Amniotic stem cell (primary cell): ENCODE data around the gene OR2V1.
"Not testable (repeated sequence)": the region's sequence is repeated elsewhere in the genome, so short reads cannot be mapped to it uniquely, and the experiment has no call there.

ENCODE experiments used
- DNase-seq: peaks from one replicate; lab custom pipeline; 2025; lab: John Stamatoyannopoulos, UW

Gene OR2V1

DNA sequence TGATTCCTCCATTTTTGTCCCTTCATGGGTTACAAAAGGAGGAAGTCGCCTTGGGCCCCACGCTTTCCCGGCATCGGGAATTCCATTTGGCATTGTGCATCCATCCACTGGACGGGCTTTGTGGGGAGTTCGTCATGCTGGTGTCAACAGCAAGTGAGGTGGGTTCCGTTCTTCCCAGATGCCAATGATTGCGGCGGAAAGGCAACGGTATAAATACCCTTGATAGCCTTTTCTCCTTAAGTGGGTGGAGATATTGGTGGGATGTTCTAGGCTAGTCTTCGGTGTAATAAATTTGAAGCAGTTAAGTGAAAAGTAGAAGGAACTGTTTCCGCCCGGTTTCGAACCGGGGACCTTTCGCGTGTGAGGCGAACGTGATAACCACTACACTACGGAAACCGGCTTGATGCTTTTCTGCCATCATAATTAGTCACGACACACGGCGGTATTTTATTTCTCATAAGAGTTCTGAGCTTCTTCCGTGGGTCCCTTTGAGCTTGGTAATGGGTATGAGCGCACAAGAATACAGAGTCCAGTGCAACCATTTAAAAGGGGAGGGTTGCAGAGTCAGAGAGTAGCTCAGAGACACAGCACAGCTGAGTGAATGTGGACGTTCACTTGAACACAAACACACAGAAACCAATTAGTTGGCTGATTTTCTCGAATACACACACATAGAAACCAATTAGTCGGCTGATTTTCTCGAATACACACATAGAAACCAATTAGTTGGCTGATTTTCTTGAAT lies 28.9 kb downstream of the OR2V1 start:
- not testable (repeated sequence) for DNase-seq

- DNase-seq: not testable (repeated sequence)
These were observed 29.8 kb downstream of the OR2V1 start for GRCh38 chr5:181101030-181101641.

GRCh38 chr5:181100121-181100875 lies 30.7 kb downstream of the OR2V1 start:
- DNase-seq: no peak

DNA sequence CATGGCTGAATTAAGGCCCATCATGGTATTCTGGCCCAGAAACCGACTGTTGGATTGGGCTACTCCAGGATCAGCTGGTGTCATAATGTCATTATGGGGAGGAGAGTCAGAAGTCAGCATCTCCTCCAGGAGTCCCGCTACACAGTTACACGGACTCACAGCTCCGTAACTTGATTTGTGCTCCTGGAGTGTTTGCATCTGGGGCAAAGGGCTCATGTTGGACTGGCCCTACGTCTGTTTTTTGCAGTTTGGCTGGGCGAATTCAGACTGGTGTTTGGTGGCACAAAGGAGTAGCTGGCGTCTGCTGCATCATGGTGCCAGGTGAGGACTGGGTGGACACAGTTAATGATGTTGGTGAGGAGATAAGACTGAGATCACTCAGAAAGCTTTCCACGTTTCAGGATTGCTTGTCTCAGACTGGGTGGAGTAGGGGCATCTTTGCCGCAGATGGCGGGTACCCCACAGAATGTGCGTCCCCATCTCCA lies 31.3 kb downstream of the OR2V1 start:
- no peak for DNase-seq

DNA sequence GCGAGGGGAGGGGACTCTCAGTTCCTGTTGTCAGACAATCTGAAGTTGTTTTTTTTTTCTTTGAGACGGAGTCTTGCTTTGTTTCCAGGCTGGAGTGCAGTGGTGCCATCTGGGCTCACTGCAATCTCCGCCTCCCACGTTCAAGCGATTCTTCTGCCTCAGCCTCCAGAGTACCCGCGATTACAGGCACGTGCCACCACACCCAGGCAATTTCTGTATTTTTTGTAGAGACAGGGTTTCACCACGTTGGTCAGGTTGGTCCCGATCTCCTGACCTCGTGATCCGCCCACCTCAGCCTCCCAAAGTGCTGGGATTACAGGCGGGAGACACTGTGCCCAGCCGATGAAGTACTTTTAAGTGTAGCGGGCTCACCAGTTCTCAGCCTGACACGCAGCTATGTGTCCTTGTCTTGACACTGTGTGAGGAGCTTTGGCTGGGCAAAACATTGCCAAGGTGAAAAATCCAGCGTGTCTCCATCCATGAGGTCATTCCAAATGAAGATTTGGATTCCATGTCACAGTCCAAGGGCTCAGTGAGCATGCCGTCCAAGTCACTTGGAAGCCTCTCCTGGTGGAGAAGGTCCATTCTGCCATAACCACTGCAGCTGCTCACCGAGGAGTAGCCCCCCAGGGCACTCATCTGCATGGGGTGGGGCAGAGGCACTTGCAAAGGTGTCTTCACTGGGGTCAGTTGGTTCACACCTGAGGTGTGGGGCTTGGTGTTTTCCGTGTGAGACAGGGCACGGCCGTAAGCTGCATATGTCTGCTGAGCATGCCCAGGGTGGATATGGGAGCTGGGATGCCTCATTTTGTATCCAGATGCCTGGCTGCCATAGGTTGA lies 32.0 kb downstream of the OR2V1 start:
- no peak for DNase-seq

DNA sequence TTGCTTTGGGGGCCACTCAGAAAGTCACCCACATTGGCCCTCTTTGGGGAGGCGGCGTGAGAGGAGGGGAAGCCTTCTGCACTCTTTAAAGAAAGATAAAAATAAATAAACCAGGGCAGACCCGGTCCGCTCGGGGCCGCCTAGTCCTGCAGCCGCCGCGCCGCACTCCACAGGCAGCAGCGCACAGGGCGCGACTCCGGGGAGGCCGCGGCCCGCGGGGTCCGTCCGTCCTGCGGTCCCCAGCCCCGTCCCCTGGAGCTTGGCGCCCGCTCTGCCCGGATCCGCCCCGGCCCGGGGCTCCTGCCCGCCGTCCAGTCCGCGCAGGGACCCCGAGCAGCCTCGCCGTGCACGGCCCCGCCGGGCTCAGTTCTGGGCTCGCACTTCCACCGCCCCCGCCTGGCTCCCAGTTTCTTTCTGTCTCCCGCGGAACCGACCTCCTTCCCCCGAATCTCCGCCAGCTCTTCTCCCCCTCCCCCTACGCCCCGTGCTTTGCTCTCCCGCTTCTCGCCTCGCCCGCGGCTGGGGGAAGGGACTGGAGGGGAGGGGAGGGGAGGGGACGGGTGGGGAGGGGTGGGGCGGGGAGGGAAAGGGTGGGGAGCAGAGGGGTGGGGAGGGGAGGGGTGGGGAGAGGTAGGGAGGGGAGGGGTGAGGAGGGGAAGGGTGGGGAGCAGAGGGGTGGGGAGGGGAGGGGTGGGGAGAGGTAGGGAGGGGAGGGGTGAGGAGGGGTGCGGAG lies 33.0 kb downstream of the OR2V1 start:
- not testable (repeated sequence) for DNase-seq

DNA sequence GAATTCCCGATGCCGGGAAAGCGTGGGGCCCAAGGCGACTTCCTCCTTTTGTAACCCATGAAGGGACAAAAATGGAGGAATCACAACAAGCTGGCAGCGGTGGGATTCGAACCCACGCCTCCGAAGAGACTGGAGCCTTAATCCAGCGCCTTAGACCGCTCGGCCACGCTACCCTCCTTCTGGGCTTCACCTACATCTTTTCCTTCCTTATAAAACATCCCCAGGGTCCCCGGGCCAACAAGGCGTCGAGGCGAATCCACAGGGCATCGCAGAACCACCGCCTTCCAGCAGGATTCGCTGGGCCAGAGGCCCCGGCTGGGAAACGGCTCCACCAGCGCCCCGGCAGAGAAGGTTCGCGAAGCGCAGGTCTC lies 33.6 kb downstream of the OR2V1 start:
- not testable (repeated sequence) for DNase-seq

DNA sequence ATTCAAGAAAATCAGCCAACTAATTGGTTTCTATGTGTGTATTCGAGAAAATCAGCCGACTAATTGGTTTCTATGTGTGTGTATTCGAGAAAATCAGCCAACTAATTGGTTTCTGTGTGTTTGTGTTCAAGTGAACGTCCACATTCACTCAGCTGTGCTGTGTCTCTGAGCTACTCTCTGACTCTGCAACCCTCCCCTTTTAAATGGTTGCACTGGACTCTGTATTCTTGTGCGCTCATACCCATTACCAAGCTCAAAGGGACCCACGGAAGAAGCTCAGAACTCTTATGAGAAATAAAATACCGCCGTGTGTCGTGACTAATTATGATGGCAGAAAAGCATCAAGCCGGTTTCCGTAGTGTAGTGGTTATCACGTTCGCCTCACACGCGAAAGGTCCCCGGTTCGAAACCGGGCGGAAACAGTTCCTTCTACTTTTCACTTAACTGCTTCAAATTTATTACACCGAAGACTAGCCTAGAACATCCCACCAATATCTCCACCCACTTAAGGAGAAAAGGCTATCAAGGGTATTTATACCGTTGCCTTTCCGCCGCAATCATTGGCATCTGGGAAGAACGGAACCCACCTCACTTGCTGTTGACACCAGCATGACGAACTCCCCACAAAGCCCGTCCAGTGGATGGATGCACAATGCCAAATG lies 34.1 kb downstream of the OR2V1 start:
- not testable (repeated sequence) for DNase-seq

DNA sequence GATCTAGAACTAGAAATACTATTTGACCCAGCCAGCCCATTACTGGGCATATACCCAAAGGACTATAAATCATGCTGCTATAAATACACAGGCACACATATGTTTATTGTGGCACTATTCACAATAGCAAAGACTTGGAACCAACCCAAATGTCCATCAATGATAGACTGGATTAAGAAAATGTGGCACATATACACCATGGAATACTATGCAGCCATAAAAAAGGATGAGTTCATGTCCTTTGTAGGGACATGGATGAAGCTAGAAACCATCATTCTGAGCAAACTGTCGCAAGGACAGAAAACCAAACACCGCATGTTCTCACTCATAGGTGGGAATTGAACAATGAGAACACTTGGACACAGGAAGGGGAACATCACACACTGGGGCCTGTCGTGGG lies 35.8 kb downstream of the OR2V1 start:
- not testable (repeated sequence) for DNase-seq

- DNase-seq: no peak
These were observed 38.5 kb downstream of the OR2V1 start for GRCh38 chr5:181092428-181092827.

DNA sequence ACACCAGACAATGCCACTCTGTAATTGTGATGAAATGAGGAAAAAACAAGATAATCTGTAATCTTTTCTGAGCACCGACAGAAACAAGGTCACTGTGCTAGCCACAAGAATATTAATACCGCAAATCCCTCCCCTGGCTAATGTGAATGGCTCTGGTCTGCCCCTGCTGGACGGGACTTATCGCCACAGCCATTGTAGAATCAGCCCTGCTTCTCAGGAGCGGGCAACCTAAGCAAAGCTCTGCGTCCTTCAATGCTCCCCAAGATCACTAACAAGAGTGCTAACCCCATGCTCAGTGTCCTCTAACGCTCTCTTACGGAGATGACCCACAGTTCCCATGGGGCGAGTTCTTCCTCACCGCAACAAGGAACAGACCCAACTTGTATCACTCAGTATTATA lies 42.7 kb downstream of the OR2V1 start:
- DNase-seq: no peak

GRCh38 chr5:181087309-181087708 lies 43.7 kb downstream of the OR2V1 start:
- DNase-seq: no peak

DNA sequence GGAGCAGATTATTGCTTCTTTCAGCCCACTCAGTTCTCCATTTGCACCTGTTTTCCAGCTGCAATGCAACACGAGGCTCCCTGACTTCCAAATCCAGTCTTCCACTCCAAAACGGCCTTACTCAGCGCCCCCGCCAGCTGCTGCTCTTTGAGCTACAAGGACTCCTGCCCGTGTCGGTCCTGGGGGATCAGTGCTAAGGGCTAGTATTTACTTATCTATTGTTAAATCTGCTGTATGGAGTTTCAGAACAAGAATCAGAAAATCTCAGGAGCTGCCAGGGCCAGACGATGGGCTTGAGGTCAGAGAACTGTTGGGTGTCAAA lies 44.1 kb downstream of the OR2V1 start:
- DNase-seq: no peak

DNA sequence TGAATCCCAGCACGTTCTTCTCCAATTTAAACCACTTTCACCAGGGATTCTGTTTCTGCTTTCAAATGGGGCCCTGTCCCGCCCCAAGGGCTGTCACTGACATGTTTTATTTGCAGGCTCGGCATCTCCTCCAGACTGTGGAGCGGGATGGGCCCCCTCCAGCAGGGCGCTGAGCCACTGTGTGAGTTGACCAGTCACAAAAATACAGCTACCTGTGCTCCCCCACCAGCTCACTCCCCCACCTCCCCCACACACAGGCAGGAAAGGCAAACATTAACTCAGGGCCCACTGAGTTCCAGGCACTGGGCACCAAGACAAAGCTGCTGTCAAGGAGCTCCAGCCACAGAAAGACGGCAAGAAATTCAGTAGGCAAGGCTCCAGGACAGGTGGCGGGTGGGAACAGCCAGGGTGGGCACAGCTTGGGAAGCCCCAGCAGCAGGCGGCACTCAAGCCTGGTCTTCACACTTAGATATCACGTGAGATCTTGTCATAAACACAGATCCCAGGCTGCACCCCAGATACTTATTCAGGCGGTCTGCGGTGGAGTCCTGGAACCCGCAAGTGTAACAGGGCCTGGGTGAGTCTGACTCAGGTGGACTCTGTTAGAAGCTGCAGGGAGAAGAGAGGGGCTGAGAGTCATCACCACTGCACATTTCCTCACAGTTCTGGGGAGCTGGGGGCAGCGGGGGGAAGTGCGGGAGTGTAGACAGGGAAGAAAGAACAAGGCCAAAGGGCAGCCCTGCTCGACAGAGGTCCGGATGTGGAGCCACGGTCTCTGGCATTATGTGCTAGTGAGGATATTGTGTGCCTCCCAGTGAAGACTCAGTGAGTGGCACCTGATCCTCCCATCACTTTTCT lies 44.7 kb downstream of the OR2V1 start:
- DNase-seq: no peak

GRCh38 chr5:181084621-181085195 lies 46.3 kb downstream of the OR2V1 start:
- no peak for DNase-seq

DNA sequence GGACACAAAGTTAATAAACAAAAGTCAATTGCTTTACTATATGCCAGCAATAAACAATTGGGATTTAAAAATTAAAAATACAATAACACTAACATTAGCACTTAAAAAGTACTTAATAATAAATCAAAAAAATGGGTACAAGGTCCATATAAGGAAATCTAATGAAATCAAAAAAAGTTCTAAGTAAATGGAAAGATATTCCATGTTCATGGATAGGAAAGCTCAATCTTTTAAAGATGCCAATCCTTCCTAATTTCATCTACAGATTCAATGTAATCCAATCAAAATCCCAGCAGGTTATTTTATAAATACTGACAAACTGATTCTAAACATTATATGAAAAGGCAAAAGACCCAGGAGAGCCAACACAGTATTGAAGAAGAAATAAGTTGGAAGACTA lies 49.0 kb downstream of the OR2V1 start:
- DNase-seq: no peak

DNA sequence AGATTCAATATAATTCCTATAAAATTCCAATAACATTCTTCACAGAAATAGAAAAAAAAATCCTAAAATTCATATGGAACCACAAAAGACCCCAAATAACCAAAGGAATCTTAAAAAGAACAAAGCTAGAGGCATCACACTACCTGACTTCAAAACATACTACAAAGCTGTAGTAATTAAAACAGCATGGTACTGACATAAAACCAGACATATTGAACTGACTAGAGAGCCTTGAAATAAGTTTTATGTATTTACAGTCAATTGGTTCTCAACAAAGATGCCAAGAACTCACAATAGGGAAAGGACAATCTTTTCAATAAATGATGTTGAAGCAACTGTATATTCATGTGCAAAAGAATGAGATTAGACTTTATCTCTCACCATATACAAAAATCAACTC lies 54.0 kb downstream of the OR2V1 start:
- no peak for DNase-seq
